ENCODE data around the gene MTRR. TPM values are rescaled to one million over a fixed set of nuclear protein-coding genes. Genes with fewer than 3 reads are reported as not detected.
A peak's percentile ranks its signal among the peaks of the same experiment; 100 is the strongest.

The MTRR gene
- total RNA-seq, 3 donors from 2014 or later: 50.5 to 53.7 (median 53.3) TPM

DNA sequence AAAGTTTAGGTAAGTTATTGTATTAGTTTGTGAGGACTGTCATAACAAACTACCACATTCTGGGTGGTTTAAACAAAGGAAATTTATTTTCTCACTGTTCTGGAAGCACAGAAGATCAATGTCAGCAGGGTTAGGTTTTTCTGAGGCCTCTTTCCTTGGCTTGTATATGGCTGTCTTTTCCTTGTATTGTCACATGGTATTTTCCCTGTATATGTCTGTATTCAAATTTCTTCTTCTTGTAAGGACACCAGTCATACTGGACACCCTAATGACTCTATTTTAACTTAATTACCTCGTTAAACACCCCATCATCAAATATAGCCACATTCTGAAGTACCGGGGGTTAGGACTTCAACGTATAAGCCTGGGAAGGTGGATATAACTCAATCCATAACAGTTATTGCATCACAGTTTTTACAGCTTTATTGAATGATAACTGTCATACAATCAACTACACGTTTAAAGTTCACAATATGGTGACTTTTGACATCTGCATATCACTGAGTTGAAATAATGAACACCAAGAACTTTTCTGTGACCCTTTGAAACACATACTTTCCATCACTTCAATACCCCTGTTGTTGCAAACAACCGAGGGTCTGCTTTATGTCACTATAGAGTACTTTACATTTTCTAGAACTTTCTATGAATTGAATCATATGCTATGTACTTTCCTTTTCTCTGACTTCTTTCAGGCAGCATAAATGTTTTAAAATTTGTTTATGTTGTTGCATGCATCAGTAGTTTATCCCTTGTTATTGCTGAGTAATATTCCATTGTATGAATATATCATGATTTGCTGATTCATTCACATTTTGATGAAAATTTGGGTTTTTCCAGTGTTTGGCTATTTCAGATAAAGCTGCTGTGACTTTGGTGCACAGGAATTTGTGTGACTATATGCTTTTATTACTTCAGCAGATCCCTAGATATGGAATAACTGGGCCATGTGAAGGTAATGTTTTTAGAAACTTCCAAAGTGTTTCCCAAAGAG lies 48.5 kb downstream of the MTRR start:
- no peaks in the 10 kb centered on the region for H3K36me3 ChIP-seq (ENCODE audit: low read depth)
- H3K4me1 ChIP-seq (ENCODE audit: low read depth): no peaks in the 10 kb centered on the region
- no peak for DNase-seq
- TF ChIP-seq, protein P1, sequence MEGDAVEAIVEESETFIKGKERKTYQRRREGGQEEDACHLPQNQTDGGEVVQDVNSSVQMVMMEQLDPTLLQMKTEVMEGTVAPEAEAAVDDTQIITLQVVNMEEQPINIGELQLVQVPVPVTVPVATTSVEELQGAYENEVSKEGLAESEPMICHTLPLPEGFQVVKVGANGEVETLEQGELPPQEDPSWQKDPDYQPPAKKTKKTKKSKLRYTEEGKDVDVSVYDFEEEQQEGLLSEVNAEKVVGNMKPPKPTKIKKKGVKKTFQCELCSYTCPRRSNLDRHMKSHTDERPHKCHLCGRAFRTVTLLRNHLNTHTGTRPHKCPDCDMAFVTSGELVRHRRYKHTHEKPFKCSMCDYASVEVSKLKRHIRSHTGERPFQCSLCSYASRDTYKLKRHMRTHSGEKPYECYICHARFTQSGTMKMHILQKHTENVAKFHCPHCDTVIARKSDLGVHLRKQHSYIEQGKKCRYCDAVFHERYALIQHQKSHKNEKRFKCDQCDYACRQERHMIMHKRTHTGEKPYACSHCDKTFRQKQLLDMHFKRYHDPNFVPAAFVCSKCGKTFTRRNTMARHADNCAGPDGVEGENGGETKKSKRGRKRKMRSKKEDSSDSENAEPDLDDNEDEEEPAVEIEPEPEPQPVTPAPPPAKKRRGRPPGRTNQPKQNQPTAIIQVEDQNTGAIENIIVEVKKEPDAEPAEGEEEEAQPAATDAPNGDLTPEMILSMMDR (IDR thresholded peaks at IDR 0.05): no peak
- peak; percentile 81 for ATAC-seq
- H3K9me3 ChIP-seq: peaks cover under 1% of the 10 kb centered on the region
- no peak overlapping the region for H3K4me3 ChIP-seq
- intact Hi-C loops (cut with DNase I, micrococcal nuclease): no loop called here

DNA sequence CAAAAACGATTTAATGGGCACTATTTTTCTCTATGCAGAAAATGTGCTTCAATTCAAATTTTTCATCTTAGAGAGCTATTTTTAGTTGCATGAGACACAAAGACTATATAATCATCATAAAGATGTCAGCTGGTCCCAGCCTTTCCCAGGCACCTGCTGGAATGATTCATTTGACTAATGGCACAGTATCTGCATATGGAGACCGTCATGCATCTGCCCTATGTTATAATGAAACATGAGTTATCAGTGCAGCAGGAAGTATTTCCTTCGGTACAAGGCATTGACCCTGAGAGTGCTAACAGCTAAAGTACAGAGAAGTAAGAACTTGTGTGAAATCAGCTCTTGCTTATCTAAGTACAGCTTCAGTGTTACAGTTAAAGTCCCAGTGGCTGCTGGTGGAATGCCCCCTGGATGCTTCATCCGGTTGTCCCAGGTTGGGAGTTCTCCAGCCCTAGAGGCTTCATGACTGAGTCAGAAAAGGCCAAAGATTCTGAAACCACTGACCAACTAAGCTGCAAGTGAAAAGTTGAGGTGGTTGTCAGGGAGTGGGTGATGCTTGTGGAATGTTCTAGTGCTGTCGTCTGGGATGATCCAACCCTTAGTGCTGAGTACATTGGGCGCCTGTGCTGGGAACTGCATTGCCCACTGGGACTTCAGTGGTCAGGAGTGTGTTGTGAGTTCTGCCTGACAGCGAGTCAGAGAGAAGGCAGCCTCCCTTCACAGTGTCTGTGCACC lies 57.2 kb downstream of the MTRR start:
- Histone ChIP-seq H3K36me3 (ENCODE audit: low read depth) (no peaks in the 10 kb centered on the region), H3K4me3 (no peak overlapping the region), H3K9me3 (no peaks in the 10 kb centered on the region), H3K4me1 (ENCODE audit: low read depth) (peaks cover 5% of the 10 kb centered on the region)
- no peak for ATAC-seq
- intact Hi-C loops (cut with DNase I, micrococcal nuclease): no loop called here
- no peak for DNase-seq
- TF ChIP-seq, protein P1 (IDR thresholded peaks at IDR 0.05): no peak

DNA sequence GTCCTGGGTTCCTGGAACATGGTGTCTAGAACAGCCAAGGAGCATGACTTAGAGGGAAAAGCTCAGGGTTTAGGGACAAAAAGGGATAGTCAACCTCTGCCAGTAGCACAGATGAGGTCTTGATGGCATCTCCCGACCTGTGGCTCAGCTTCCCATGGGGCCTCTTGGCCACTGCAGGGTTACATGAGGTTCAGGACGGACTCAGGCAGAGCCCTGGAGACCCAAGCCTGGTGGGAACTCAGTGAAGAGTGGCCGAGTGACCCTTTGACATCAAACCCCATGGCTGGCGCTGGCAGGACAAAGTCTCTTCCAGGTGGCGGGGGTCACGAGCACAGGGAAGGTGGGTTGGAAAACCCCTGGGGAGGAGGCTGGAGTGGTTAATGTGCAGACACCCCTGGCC lies 57.8 kb downstream of the MTRR start:
- no peaks in the 10 kb centered on the region for H3K9me3 ChIP-seq
- TF ChIP-seq, protein P1 (IDR thresholded peaks at IDR 0.05): no peak
- H3K4me1 ChIP-seq (ENCODE audit: low read depth): peaks cover 5% of the 10 kb centered on the region
- H3K4me3 ChIP-seq: no peak overlapping the region
- intact Hi-C loops (cut with DNase I, micrococcal nuclease): no loop called here
- no peak for DNase-seq
- H3K36me3 ChIP-seq (ENCODE audit: low read depth): no peaks in the 10 kb centered on the region
- no peak for ATAC-seq

DNA sequence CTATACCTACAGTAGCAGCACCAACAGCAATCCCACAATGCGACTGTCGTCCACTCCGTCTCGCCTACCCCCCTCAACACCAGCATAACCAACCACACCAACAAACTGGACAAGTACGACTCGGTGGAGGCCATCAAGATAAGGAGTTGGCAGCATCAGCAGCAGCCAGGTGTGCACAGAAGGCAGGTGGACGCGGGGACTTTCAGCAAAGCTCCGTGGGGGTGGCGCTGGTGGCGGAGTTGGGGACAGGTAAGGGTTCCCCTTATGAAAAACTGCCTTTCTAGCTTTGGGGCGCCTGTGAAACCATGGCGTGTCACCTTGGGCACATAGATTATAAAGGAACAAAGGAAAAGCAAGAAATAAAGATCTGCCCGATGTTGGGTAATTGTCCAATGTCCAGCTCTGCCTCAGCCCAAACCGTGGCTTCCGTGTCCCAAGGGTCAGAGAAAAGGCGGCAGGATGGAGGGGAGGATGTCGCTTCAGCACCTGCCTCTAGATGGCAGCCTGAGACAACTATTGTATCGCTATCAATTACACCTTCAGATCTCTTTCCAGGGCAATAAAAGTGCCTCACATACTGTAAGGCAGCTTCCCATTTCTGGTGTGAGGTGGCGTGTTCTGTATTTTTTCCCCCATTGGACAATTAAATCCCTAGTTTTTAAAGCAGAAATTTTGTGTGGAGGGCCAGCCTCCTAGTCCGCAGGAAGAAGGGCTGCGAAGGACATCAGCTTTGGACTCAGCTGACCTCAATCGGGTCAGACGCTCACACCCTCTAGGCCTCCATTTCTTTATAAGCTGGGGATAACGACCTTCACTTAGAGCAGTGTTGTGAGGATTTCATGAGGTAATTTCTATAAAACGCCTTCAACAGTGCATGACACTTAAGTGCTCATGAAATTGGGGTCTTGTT lies 58.8 kb downstream of the MTRR start:
- H3K9me3 ChIP-seq: no peaks in the 10 kb centered on the region
- H3K4me3 ChIP-seq: no peak overlapping the region
- ATAC-seq (peak; percentile 97), DNase-seq (peak in 2 of 3 donors; percentile 73 to 81)
- H3K36me3 ChIP-seq (ENCODE audit: low read depth): no peaks in the 10 kb centered on the region
- TF ChIP-seq, protein P1 (IDR thresholded peaks at IDR 0.05): peak; percentile 51
- intact Hi-C loops (cut with DNase I, micrococcal nuclease): no loop called here
- peaks cover 5% of the 10 kb centered on the region for H3K4me1 ChIP-seq (ENCODE audit: low read depth)

DNA sequence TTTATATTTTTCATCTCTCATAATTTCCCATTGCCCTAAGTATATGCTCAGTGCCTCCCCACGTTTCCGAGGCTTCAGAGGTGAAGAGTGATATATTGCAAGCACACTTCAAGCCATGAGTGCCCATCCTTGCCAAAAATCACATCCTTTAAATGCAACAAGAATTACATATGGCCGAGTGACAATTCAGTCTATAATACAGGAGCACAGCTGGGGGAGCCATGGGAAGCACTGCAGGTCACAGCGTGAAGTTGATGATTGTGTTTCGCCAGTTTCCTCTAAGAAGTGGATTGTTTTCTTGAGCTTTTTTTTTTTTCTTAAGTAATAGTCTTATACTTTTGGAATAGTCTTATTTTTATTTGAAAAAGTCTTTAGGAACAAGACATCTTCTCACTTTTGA lies 61.1 kb downstream of the MTRR start:
- no peaks in the 10 kb centered on the region for H3K36me3 ChIP-seq (ENCODE audit: low read depth)
- DNase-seq: no peak
- H3K9me3 ChIP-seq: no peaks in the 10 kb centered on the region
- TF ChIP-seq, protein P1 (IDR thresholded peaks at IDR 0.05): no peak
- no peak for ATAC-seq
- no peak overlapping the region for H3K4me3 ChIP-seq
- intact Hi-C loops (cut with DNase I, micrococcal nuclease): no loop called here
- H3K4me1 ChIP-seq (ENCODE audit: low read depth): peaks cover 5% of the 10 kb centered on the region

Data from mucosa of descending colon (tissue), 3 donors.